Parathyroid adenoma (tissue), 2 donors: Measurements from ENCODE around the gene MICOS13.

Source experiments
- H2AFZ ChIP-seq: fragments of 300-600 bp; sonication (generic); one replicate; pipeline ENCODE4 v1.7.0; 2017; ENCODE audit warnings: antibody characterized with exemption, mild to moderate bottlenecking
- H3K27ac ChIP-seq: fragments of 300-600 bp; sonication (generic); one replicate; pipeline ENCODE4 v1.7.0; 2017
- H3K27me3 ChIP-seq: fragments of 300-600 bp; sonication (generic); one replicate; pipeline ENCODE4 v1.7.0; 2017; ENCODE audit warnings: low read length; ENCODE audit not compliant: control insufficient read depth, insufficient read depth
- H3K36me3 ChIP-seq: fragments of 300-600 bp; sonication (generic); one replicate; pipeline ENCODE4 v1.7.0; 2017; ENCODE audit warnings: low read length; ENCODE audit not compliant: control insufficient read depth, insufficient read depth
- H3K4me1 ChIP-seq: fragments of 300-600 bp; sonication (generic); one replicate; pipeline ENCODE4 v1.7.0; 2017; ENCODE audit warnings: control low read depth
- H3K4me2 ChIP-seq: fragments of 300-600 bp; sonication (generic); one replicate; pipeline ENCODE4 v1.7.0; 2017; ENCODE audit warnings: low read length
- H3K4me3 ChIP-seq: fragments of 300-600 bp; sonication (generic); one replicate; pipeline ENCODE4 v1.7.0; 2017; ENCODE audit warnings: low read depth, low read length
- H3K79me2 ChIP-seq: fragments of 300-600 bp; sonication (generic); one replicate; pipeline ENCODE4 v1.7.0; 2017; ENCODE audit warnings: control low read depth
- H3K9ac ChIP-seq: fragments of 300-600 bp; sonication (generic); one replicate; pipeline ENCODE4 v1.7.0; 2017; ENCODE audit warnings: mild to moderate bottlenecking
- H3K9me3 ChIP-seq: fragments of 300-600 bp; sonication (generic); one replicate; pipeline ENCODE4 v1.7.0; 2017; ENCODE audit warnings: low read length; ENCODE audit not compliant: control insufficient read depth
- CTCF ChIP-seq: fragments of 300-600 bp; sonication (generic); IDR thresholded peaks from one replicate; pipeline ENCODE4 v1.7.0; 2017; ENCODE audit warnings: antibody characterized with exemption, mild to moderate bottlenecking
- donor health status: primary hyperparathyroidism.

Gene MICOS13

GRCh38 chr19:5654931-5655330 lies 25.4 kb downstream of the MICOS13 start:
- Histone ChIP-seq H3K9ac (no peak overlapping the region), H3K4me2 (no peak overlapping the region), H3K9me3 (no peaks in the 10 kb centered on the region), H3K27me3 (no peaks in the 10 kb centered on the region), H2AFZ (no peak overlapping the region), H3K4me3 (no peak overlapping the region), H3K36me3 (no peaks in the 10 kb centered on the region), H3K4me1 (no peaks in the 10 kb centered on the region), H3K79me2 (peaks cover 52% of the 10 kb centered on the region), H3K27ac (no peak overlapping the region)
- TF ChIP-seq CTCF: no peak

GRCh38 chr19:5652261-5652660 lies 28.1 kb downstream of the MICOS13 start:
- no peak overlapping the region for H3K27ac ChIP-seq
- TF ChIP-seq CTCF: no peak
- no peaks in the 10 kb centered on the region for H3K27me3 ChIP-seq
- H3K79me2 ChIP-seq: peaks cover 47% of the 10 kb centered on the region
- H2AFZ ChIP-seq: no peak overlapping the region
- no peak overlapping the region for H3K4me3 ChIP-seq
- no peaks in the 10 kb centered on the region for H3K4me1 ChIP-seq
- H3K9me3 ChIP-seq: no peaks in the 10 kb centered on the region
- H3K36me3 ChIP-seq: no peaks in the 10 kb centered on the region
- no peak overlapping the region for H3K9ac ChIP-seq
- H3K4me2 ChIP-seq: no peak overlapping the region

- no peak for TF ChIP-seq CTCF
- Histone ChIP-seq H3K4me3 (no peak overlapping the region), H3K9ac (no peak overlapping the region), H3K4me2 (no peak overlapping the region), H3K27ac (no peak overlapping the region), H3K27me3 (no peaks in the 10 kb centered on the region), H3K4me1 (no peaks in the 10 kb centered on the region), H3K9me3 (no peaks in the 10 kb centered on the region), H2AFZ (no peak overlapping the region), H3K36me3 (no peaks in the 10 kb centered on the region), H3K79me2 (peaks cover 51% of the 10 kb centered on the region)
Measured at GRCh38 chr19:5651361-5651760, 29.0 kb downstream of the MICOS13 start.

- Histone ChIP-seq H3K79me2 (peaks cover 66% of the 10 kb centered on the region), H3K4me2 (no peak overlapping the region), H3K4me1 (no peaks in the 10 kb centered on the region), H3K4me3 (no peak overlapping the region), H3K27me3 (no peaks in the 10 kb centered on the region), H2AFZ (no peak overlapping the region), H3K9me3 (no peaks in the 10 kb centered on the region), H3K27ac (no peak overlapping the region), H3K36me3 (no peaks in the 10 kb centered on the region), H3K9ac (no peak overlapping the region)
- no peak for TF ChIP-seq CTCF
Measured at GRCh38 chr19:5648464-5648863, 31.9 kb downstream of the MICOS13 start.

GRCh38 chr19:5646703-5647102 lies 33.6 kb downstream of the MICOS13 start:
- no peaks in the 10 kb centered on the region for H3K27me3 ChIP-seq
- no peak overlapping the region for H3K27ac ChIP-seq
- no peaks in the 10 kb centered on the region for H3K36me3 ChIP-seq
- H3K4me3 ChIP-seq: no peak overlapping the region
- no peak overlapping the region for H3K9ac ChIP-seq
- TF ChIP-seq CTCF: no peak
- no peak overlapping the region for H3K4me2 ChIP-seq
- H3K4me1 ChIP-seq: no peaks in the 10 kb centered on the region
- peaks cover 67% of the 10 kb centered on the region for H3K79me2 ChIP-seq
- H3K9me3 ChIP-seq: no peaks in the 10 kb centered on the region
- no peak overlapping the region for H2AFZ ChIP-seq
